Activated gamma-delta T cell treated with Interleukin-2 at 50 U/mL for 16 hours (primary cell): ENCODE results near the gene OPCML.

ENCODE experiments used
- DNase-seq: peaks from one replicate; pipeline ENCODE4 v3.0.0-alpha.2; 2020

Gene OPCML

DNA sequence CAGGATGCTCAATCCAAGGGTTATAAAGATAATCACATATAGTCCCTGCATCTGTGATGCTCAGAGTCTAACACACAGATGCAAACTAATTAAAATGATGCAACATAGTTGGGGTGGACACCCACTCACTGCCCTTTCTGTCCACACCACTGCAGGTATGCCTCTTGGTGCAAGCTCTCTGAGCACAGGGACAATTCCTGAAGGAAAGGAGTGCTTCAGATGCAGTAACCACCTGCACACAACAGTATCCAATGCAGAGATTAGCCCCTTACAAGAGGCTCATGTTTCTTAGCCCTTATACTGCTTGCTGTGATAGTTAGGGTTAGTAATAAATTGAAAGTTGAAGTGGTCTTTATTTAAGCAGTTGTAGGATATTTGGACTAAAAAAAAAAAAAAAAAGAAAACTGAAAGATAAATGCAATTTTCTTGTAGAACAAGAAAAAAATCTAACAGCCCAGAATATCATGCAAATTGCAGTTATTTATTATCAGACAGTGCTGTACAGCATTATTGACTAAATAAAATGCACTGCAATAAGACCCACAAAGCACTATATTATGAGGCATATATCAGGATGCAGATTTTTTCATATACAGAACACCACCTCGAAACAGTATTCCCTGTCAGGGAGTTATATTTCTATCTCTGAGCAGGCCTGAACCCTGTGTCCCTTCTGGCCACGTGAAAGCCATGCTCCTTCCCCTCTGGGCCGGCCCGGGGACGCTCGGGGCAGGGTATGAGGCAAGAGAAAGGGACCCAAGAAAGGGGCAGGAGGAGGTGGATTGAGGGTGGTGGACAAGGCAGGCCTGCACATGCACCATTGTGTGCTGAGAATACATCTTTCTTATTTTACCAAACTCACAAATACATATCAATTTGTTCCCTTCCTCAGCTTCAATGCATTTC, 260.2 kb downstream of the OPCML start:
- no peak for DNase-seq

DNA sequence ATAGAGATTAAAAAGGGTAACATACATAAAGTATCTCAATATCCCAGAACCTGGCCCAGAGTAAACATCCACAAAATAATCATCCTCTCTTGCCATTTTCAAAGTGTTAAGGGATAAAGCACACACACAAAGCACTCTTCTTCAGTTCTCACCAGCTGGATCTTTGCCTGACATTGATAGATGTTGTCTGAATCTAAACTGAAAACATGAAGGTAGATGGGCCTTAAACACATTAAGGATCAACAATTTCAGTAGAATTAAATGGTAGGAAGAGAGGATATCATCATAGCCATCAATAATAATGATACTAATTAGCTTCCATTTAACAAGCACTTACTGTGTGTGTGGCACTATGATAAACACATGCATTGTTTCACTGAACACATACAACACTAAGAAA, 261.1 kb downstream of the OPCML start:
- no peak for DNase-seq

DNA sequence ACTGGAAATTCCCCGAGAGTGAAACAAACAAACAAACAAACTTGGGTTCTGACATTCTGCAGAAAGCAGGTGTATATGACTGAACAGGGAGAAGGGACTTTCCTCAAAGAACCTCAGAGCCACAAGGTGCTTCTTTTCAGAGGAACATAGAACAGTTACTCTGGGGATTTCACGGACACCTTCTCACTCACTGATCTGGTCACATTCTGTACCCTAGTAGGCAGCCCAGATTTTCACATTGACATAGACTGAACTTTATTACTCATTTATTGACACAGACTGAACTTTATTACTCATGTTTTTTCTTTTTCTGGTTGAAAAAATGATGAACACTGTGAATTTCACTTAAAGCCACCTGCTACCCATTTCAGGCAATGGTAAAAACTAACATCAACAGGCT, 263.0 kb downstream of the OPCML start:
- no peak for DNase-seq

DNA sequence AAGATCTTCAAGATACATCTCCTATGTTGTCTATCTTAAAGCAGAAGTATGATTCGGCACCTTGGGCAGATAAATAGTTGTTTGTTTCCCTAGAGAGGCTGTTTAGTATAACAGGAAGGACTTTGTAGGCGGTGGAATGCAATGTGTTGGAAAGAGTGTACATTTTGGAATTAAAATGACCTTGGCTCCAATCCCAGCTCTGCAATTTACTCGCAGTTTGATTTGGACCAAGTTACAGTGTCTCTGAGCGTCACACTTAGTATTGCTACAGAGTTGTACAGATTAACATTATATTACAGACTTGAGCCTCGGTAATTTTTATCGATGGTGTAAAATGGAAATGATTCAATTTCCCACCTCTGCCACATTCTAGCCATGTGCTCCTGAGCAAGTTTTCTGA, 265.3 kb downstream of the OPCML start:
- no peak for DNase-seq

DNA sequence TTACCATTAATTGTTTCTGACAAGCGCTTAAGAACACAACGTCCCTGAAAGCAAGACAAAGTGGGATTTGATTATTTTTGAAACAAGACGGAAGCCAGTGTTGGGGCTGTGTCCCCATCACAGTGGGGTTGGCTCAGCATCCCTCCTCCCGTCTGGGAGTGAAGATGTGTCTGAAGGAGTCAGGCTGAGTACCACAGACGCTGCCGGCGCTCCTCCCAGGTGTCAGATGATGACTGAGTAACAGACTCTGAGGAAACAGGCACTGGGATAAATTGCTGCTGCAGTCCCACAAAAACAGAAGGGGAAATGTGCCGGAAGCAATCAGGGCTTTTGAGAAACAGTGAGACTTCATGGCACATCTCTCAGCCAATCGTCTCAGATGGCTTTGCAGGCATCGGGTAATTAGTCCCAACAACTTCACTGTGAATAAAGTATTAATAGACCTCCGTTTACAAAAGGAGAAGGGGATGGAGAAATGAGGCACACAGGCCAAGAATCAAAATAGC, 266.7 kb downstream of the OPCML start:
- DNase-seq: no peak

DNA sequence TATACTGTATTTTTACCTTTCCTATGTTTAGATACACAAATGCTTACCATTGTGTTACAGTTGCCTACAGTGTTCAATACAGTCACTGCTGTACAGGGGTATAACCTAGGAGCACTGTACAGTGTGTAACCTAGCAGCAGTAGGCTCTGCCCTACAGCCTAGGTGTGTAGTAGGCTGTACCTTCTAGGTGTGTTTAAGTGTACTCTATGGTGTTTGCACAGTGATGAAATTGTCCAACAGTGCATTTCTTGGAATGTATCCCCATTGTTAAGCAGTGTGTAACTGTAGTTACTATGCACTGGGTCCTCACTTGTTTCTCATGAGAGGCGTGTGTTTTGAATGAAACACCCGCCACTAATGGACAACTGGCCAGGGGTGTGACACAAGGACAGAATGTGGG, 269.0 kb downstream of the OPCML start:
- DNase-seq: no peak

DNA sequence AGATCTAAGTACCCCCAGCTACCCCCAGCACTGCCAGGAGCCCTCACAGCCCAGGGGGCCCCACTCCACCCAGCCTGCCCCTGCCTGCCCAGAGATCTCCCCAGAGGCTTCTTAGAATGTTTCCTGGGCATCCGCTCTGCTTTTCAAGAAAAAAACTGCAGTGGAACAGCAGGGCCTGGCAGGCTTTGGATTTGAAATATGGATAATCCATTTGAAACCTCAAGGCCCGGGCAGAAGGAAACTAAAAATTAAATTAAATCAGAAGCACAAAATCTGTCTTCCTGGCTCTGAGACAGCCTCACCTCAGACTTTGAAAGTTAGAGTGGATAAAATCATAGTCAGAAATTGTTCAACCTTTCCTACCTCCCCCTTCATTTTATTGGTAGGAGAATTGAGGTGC, 273.6 kb downstream of the OPCML start:
- DNase-seq: no peak

DNA sequence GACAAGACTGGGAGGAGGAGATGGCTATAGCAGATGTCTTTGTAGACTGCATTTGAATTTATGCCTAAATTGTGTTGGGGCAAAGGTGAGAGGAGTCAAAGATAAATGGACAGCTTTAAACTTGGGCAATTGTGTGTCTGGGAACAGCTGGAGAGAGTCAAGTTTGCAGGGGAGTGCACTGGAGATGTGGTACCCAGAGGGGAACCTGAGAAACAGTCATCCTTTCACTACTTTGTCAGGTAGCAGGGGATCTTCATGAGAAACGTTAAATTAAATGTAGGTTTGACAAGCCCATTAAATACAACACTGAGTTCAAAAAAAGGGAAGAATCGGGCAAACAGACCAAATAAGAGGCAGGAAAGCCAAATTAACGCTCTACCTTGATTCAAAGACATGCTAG, 277.7 kb downstream of the OPCML start:
- DNase-seq: no peak

DNA sequence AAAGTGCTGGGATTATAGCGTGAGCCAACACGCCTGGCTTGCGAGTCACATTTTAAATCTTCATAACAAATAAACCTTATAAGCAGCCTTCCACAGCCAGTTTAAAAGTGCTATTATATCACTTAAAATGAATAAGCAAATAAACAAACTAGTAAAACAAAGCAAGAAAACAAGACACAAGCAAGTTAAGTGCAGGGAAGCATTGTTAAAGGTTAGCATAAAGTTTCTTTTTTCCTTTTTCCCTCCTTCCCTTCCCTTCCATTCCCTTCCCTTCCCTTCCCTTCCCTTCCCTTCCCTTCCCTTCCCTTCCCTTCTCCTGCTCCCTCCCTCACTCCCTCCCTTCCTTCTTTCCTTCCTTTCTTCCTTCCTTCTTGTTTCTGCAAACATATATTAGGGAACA, 278.7 kb downstream of the OPCML start:
- no peak for DNase-seq

DNA sequence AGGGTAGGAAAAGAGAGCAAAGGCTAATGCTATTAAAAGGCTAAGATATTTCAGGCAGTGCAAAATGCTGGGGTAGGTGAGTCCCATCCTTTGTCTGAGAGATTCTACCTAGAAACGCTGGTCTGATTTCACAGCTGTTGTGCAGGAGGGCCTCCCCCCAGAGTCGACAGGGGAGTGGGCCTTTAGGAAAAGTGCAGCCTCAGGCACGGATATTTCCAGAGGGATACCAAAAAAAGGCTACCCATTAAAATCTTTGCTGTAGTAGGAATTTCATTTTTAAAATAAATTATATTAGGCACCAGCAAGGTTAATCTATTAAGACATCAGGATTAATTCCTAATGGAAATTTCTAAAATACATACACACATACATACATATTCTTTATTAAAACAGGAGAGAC, 280.5 kb downstream of the OPCML start:
- DNase-seq: no peak

DNA sequence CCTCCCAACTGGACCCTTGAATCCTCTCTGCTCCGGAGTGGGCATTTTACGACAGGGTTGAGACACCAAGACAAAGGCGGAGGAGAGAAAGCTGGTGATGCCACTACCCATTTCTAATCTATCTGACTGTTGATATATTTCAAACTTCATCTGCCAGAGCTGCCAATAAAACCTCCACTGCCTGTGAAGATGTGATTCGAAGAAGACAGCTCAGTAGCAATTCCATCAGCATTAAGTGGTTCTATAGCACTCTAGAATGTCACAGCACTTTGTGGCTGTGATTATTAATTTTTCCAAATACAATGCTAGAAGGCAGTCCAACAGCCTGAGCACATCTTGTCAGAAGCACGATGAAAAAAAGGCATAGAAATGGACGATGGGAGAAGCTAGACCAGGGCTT, 282.8 kb downstream of the OPCML start:
- DNase-seq: no peak

DNA sequence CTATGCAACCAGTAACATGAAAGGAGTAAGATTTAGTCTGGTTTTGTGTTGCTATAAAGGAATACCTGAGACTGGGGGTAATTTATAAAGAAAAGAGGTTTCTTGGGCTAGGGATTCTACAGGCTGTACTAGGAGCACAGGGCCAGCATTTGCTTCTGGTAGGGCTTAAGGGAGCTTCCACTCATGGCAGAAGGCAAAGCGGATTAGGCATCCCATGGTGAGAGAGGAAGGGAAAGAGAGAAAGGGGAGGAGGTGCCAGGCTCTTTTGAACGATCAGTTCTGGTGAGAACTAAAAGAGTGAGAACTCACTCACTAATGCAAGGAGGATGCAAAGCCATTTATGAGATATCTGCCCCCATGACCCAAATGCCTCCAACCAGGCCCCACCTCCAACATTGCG, 283.2 kb downstream of the OPCML start:
- no peak for DNase-seq

DNA sequence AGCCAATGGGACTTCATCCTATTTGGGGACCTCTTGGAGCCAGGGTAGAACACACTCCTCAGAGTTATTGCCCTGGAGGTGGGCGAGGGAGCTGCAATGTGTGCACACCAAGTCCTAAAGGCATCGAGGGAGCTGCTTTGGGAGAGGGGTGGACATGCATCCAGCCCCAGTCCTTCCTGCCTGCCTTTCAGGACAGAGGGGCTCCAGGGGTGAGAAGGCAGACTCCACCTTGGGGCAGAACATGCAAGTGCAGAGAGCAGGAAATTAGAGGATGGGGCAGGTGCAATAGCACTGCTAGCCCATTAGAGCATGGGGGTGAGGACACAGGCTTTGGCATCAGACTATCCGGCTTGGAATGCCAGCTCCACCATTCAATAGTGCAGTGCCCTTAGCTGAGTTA, 288.5 kb downstream of the OPCML start:
- no peak for DNase-seq

DNA sequence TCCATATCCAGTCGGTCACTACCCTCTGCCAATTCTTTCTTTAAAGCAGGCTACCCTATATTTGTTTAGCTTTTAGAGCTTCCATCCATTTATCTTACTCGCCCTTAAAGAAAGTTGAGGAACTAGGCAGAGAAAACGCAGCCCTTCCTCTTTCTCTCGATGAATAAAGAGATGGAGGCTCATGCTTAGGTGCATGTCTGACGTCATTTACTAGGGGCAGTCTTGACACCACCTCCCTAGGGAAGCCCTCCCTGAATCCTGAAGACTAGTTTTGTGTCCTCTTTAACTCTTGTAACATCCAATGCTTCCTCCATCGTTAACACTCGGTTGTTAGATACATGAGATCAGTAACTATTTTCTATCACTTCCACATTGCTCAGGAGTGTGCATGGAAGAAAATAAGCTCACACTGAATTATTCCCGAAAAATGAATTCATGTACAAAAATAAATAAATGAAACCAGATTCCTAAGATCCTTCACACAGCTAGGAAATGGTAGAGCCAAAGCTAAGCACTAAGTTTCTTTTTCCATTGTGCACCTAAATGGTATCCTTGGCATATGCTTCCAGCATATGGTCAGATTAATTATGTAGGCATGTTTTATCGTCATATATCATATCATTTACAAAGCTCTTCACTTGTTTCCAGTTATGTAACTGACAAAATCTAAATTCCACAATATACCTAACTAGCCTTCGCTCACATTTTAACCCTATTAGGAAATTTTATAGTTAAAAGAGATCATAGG, 291.2 kb downstream of the OPCML start:
- DNase-seq: no peak

DNA sequence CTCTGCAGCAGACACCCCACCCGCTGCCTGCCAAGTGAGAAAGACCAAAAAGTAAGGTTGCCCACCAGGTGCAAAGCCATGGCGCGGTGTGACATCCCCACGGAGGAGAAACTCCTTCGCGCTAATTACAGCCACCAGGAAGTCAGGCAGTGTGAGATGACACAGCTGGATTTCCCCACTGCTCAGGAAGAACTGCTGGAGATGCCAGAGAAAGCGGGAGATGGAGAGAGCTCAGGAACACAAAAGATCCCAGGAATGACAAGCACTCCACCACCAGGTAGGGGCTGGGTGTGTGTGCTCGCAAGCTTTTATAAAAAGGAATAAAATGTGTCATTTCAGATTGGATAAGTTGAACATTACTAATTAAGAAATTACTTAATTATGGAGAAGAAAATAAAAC, 292.7 kb downstream of the OPCML start:
- no peak for DNase-seq

DNA sequence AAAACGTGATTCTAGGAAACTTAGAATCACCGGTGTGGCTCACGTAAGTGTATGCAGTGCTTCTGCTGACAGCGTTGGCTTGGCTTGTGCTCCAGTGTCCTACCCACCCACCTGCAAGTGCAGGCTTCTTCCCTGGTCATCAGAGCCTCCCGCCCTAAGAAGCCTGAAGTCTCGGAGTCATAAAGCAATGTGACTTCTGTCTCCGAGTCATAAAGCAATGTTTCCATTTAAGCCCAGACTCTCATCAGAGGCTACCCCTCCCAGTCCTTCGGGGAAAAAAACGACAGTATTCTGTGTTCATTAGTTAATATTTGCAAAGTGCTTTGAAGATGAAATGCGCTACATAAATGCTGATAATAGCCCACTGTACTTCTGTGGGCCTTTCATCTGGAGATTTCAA, 293.8 kb downstream of the OPCML start:
- no peak for DNase-seq

DNA sequence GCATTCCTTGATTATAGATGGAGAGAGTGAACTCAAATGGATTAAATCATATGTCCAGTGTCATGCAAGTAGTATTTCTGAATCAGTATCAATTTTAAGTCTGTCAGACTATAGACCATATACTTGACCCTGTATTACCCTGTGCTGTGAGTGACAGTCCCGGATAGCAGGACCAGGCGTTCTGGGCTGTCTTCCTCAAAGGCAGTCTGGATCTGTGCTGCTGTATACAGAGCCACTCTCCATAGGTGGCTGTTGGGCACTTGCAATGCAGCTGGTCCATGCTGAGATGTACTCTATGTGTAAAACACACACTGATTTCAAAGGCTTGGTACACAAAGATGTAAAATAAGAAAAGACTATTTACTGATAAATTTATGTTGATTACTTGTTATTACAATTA, 294.3 kb downstream of the OPCML start:
- DNase-seq: no peak

DNA sequence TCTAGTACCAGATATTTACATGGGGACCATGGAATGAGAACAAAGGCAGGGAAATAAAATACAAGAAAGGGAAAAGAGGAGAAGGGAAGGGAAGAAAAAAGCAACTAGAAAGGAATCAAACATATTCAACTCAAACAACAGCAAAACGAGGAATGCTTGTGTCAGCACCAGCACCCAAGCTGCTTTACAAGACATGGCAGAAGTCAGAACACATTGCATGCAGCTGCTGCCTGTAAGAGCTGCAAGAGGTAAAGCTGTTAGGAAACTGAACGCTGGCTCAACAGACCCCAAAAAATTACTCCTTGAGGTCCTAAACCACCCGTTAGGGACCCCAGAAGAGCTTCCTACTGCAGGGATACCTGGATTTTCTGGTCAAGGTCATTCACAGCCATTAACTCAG, 296.9 kb downstream of the OPCML start:
- no peak for DNase-seq

DNA sequence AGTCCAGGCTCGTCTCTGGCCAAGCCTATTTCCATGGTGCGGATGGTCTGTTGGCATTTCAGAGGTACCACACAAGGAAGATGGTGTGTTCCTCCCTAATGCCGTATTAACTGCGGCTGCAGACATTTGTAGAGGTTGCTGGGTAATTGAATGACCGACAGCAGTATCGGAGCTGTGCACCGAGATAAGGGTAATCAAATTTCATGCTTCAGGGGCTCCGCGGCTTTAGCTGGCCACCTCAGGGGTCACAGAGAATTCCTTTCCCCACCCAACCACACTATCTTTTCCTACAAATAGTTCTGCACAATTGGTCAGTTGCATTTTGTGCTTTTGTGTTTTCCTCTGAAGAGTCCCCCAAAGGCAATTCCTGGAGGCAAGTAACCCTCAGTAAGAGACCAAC, 297.4 kb downstream of the OPCML start:
- DNase-seq: no peak

DNA sequence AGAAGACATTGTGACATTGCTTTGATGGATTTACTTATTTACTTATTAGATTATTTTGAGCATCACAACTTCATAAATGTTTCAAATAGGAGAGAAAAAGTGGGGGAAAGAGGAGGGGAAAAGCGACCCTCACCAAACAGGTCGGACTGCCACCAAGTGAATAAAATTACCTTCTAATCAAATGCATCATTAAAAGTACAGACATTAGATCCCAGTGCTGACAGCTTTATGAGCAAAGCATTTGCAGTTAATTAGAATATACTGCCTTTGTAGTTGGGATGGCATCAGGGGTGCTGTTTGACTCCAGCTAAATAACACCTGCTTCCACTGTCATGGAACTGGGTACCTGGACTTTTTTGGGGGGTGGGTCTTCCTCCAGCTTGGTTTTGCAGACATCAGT, 299.6 kb downstream of the OPCML start:
- no peak for DNase-seq

DNA sequence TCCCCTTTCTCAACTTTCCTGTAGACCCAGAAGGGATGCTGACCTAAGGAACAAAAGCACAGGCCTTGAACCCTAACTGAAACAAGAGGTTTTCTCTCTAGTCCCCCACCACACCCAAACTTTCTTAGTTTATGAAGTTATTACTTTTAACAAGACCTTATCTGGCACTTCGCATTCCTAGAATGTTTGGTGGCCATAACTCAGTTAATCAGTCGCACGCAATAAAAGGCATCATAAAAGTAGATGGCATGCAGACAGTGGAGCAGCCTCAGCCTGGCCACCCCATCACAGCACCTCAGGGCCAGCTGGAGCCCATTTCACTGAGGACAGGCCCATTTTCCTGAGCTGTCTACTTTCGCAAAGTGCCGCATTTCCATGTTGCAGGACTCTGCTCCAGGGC, 301.9 kb downstream of the OPCML start:
- DNase-seq: no peak

DNA sequence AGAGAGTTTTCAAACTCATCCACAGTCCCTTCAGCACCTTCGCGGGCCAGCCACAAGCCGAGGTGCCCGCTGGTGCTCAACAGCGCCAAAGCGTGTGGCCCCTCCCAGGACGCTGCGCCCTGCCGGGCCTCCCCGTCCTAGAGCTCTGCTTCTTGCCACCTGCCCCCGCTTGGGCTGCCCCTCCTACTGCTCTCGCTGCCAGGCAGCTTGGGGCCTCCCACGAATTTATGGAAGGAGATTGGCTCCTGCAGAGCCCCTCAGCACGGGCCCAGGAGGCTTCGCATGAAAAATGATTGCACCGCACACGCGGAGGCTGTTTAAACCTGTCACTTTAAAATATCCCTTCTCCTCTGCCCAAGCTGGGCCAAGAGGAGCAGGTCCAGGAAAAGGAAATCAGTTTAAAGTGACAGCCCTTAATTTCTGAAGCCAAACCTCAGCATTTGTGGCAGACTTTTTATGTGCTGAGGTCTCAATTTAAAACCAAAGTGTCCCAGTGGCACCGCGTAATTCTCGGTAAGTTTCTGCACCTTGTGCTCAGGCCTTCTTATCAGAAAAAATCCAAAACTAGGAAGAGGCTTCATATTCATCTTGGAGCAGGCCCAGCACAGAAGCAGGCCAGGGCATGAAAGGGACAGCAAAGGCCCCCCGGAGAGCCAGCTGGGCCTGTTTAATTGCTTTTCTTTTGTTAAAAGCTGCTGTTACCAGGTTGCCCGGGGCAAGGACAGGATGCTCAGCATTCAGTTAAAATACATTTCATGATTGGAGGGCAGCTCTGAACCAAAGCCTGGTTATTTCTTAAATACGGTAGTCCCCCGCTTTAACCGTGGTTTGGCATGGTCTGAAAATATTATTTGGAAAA, 303.6 kb downstream of the OPCML start:
- DNase-seq: no peak

DNA sequence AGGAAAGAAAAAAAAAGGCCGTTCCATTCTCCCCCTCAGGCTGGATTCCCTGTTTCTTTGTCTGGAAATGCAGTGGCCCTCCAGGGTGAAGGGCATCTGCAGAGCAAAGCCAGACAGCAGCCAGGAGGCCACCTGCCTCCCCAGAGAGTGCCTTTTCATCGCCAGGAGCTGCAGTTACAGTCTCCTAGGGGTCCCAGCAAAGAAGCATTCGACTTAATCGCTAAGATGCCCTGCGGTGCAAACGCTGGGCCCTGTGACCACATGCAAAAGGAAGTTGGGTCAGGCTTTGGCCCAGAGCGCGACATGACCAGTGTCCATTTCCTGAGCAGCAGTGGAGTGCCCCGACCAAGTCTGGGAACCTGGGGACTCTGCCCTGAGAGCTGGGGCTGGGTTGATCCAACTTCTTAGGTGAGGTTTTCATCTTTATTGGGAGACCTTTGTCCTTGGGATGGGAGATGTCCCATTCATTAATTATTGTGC, 304.6 kb downstream of the OPCML start:
- no peak for DNase-seq
